Endothelial cell of umbilical vein (primary cell): ENCODE data around the gene FAS. TPM values are rescaled to one million over a fixed set of nuclear protein-coding genes. Genes with fewer than 3 reads are reported as not detected.

Experiments
- BruUV-seq: library from RNA; stranded (reverse); fragments of 400-500 nt; replicated peaks from 2 replicates; lab custom pipeline; 2021; lab: Mats Ljungman, UMichigan
- CTCF ChIA-PET: fragments of 300-600, 350-600 bp; sonication (Branson Sonifier 250); formaldehyde crosslinking; loops from one replicate; lab custom pipeline; 2021; ENCODE audit warnings: antibody characterized with exemption, inconsistent platforms; lab: Charles Lee
- POLR2A ChIA-PET: fragments of 300-600, 350-600 bp; sonication (Branson Sonifier 250); formaldehyde crosslinking; loops from one replicate; lab custom pipeline; 2021; ENCODE audit warnings: antibody characterized with exemption, inconsistent platforms; lab: Charles Lee
- DNase-seq: peaks from one replicate; pipeline ENCODE4 v3.0.0-alpha.2; 2011; ENCODE audit warnings: low read depth, low spot score
- FAIRE-seq: peaks from 2 replicates; lab custom pipeline; 2011; peaks lifted over from hg19 to GRCh38; lab: Jason Lieb, UNC
- H2AFZ ChIP-seq: 2 replicates; pipeline ENCODE4 v1.6.0; 2012; ENCODE audit warnings: low read depth, low read length, control low read depth, inconsistent platforms
- H3K27ac ChIP-seq: 2 replicates; pipeline ENCODE4 v1.5.1; 2011; ENCODE audit warnings: low read depth, mild to moderate bottlenecking, control low read depth, low read length, moderate library complexity; ENCODE audit not compliant: insufficient read depth
- H3K27me3 ChIP-seq, 2 experiments: 2 replicates each; pipeline versions ENCODE4 v1.6.0 to v1.6.1; 2011; ENCODE audit warnings: low read length in 2 of 2, mixed read lengths in 1 of 2; ENCODE audit not compliant: control insufficient read depth in 2 of 2, insufficient read depth in 2 of 2
- H3K36me3 ChIP-seq, 2 experiments: 2 replicates in 1 of 2; 3 replicates in 1 of 2; pipeline ENCODE4 v1.5.1; 2011; ENCODE audit warnings: low read length in 2 of 2, mild to moderate bottlenecking in 1 of 2, moderate library complexity in 1 of 2; ENCODE audit not compliant: control insufficient read depth in 2 of 2, insufficient read depth in 2 of 2; ENCODE audit errors: extremely low read depth in 1 of 2
- H3K4me1 ChIP-seq: 3 replicates; pipeline ENCODE4 v1.5.1; 2011; ENCODE audit warnings: mild to moderate bottlenecking, low read length; ENCODE audit not compliant: control insufficient read depth, insufficient read depth; ENCODE audit errors: extremely low read depth
- H3K4me2 ChIP-seq: 2 replicates; pipeline ENCODE4 v1.6.1; 2011; ENCODE audit warnings: low read length, control low read depth, mixed read lengths; ENCODE audit not compliant: insufficient read depth
- H3K4me3 ChIP-seq, 3 experiments: fragments of 200-600 bp in 1 of 3; sonication (generic), shearing (Covaris generic) in 1 of 3; replicated peaks in 1 of 3; 2 replicates each; pipeline ENCODE4 v1.5.1; 2011 to 2016; ENCODE audit warnings: control low read depth in 3 of 3, low read length in 3 of 3, mild to moderate bottlenecking in 2 of 3, inconsistent platforms in 1 of 3, low read depth in 1 of 3, moderate library complexity in 1 of 3; ENCODE audit not compliant: insufficient read depth in 1 of 3
- H3K79me2 ChIP-seq: 2 replicates; pipeline ENCODE4 v1.6.0; 2012; ENCODE audit warnings: low read length, inconsistent platforms; ENCODE audit not compliant: control insufficient read depth, insufficient read depth
- H3K9ac ChIP-seq: replicated peaks from 2 replicates; pipeline ENCODE3; 2011; ENCODE audit warnings: low read length, control low read depth; ENCODE audit not compliant: insufficient read depth; ENCODE audit errors: extremely low read depth
- H3K9me1 ChIP-seq: replicated peaks from 3 replicates; pipeline ENCODE4 v1.6.0; 2011; ENCODE audit warnings: mild to moderate bottlenecking, low read length; ENCODE audit not compliant: control insufficient read depth, insufficient read depth; ENCODE audit errors: extremely low read depth
- H3K9me3 ChIP-seq: replicated peaks from 2 replicates; pipeline ENCODE4 v1.5.1; 2012; ENCODE audit warnings: low read length, inconsistent platforms; ENCODE audit not compliant: control insufficient read depth, insufficient read depth
- H4K20me1 ChIP-seq: replicated peaks from 2 replicates; pipeline ENCODE3; 2011; ENCODE audit warnings: mild to moderate bottlenecking, low read length; ENCODE audit not compliant: control insufficient read depth, insufficient read depth; ENCODE audit errors: extremely low read depth
- CTCF ChIP-seq, 2 donors: IDR thresholded peaks; 1 replicate in 1 of 2; 2 replicates in 1 of 2; pipeline ENCODE4 v1.5.1; 2011; ENCODE audit warnings: low read length in 2 of 2, mild to moderate bottlenecking in 2 of 2, moderate library complexity in 2 of 2, control low read depth in 1 of 2, inconsistent platforms in 1 of 2, low read depth in 1 of 2; ENCODE audit not compliant: insufficient read depth in 1 of 2; ENCODE audit errors: extremely low read depth in 1 of 2
- EZH2 ChIP-seq: IDR thresholded peaks from 2 replicates; pipeline ENCODE4 v1.6.1; 2012; ENCODE audit warnings: borderline replicate concordance, low read depth, mild to moderate bottlenecking, moderate library complexity, low read length, inconsistent platforms; ENCODE audit not compliant: severe bottlenecking
- FOS ChIP-seq: IDR thresholded peaks from 2 replicates; pipeline ENCODE4 v1.6.1; 2011; ENCODE audit warnings: mild to moderate bottlenecking, low read length, moderate library complexity, borderline replicate concordance; ENCODE audit not compliant: insufficient read depth
- GATA2 ChIP-seq: IDR thresholded peaks from 2 replicates; pipeline ENCODE4 v1.7.0; 2011; ENCODE audit warnings: low read depth, mild to moderate bottlenecking, moderate library complexity, mixed read lengths, low read length; ENCODE audit not compliant: insufficient read length, insufficient read depth
- JUN ChIP-seq: IDR thresholded peaks from 2 replicates; pipeline ENCODE4 v1.6.1; 2011; ENCODE audit warnings: borderline replicate concordance, low read depth; ENCODE audit not compliant: insufficient read length, insufficient read depth
- MAX ChIP-seq: IDR thresholded peaks from 2 replicates; pipeline ENCODE4 v1.6.1; 2011; ENCODE audit not compliant: insufficient read depth, insufficient read length
- MYC ChIP-seq: IDR thresholded peaks from one replicate; pipeline ENCODE4 v1.6.1; 2011; ENCODE audit warnings: mild to moderate bottlenecking, low read depth, low read length
- POLR2A ChIP-seq: IDR thresholded peaks from 2 replicates; pipeline ENCODE4 v1.6.1; 2012; ENCODE audit warnings: low read depth, mild to moderate bottlenecking, control low read depth, low read length
- POLR2AphosphoS5 ChIP-seq: IDR thresholded peaks from 2 replicates; pipeline ENCODE4 v1.6.1; 2012; ENCODE audit warnings: low read depth, mild to moderate bottlenecking, control low read depth, low read length, moderate library complexity; ENCODE audit not compliant: insufficient read depth
- dilution Hi-C: fragments of 300-500 bp; cut with MboI; formaldehyde crosslinking; loops from one replicate; pipeline ENCODE4 v1.15.0; 2019; ENCODE audit warnings: low sequenced_read_pairs; ENCODE audit not compliant: extremely low pct_ligation_motif_present
- intact Hi-C: fragments of 100-400 bp; cut with micrococcal nuclease; formaldehyde crosslinking; loops from one replicate; pipeline ENCODE4 v1.10.0; 2022
- polyA plus RNA-seq, 4 experiments: library from polyadenylated mRNA; depleted of rRNA in 3 of 4; stranded (reverse) in 3 of 4; unstranded in 1 of 4; fragments of >200 nt; gene quantifications; 2 replicates each; pipeline versions ENCODE4 v1.2.1 to v1.2.3, GENCODE V29; 2011 to 2012; ENCODE audit warnings: missing spikeins in 1 of 4
- total RNA-seq: library from RNA; stranded (reverse); gene quantifications from 2 replicates; pipeline ENCODE4 v1.2.3, GENCODE V29; 2021

FAS gene
- total and polyA plus RNA-seq, 2 donors (not counting 3 experiments of a cell fraction or from before 2014, with no cell fraction given), result 2.0 to 6.1 TPM

GRCh38 chr10:88996927-88997326, 6.3 kb downstream of the FAS start:
- H3K9ac ChIP-seq, result no peak overlapping the region
- CTCF ChIA-PET, result interaction anchor here (1.2 to 4.0 kb wide), 3 partner anchors 10 to 221 kb away, joined by 4 to 14 read pairs (median 8); no protein-coding TSS in a partner anchor
- FAIRE-seq (no peak), DNase-seq (no peak)
- H3K79me2 ChIP-seq, result no peaks in the 10 kb centered on the region
- no TSS peak for BruUV-seq
- no peaks in the 10 kb centered on the region for H3K9me1 ChIP-seq
- dilution Hi-C loops (loop anchor here (25.0 kb wide), 1 partner anchor 215 kb away; the partner anchor contains the start of gene CH25H), intact Hi-C loops (no loop called here)
- H2AFZ ChIP-seq, result no peak overlapping the region
- peaks cover 6 to 12% of the 10 kb centered on the region in 2 experiments for H3K27me3 ChIP-seq
- H3K4me3 ChIP-seq, result no peak overlapping the region
- no peak for TF ChIP-seq MAX
- H4K20me1 ChIP-seq, result no peaks in the 10 kb centered on the region
- H3K9me3 ChIP-seq, result no peaks in the 10 kb centered on the region
- no peak overlapping the region for H3K4me2 ChIP-seq
- H3K27ac ChIP-seq, result no peak overlapping the region
- peaks cover 3% of the 10 kb centered on the region for H3K4me1 ChIP-seq
- POLR2A ChIA-PET, result no interaction called here
- no peaks in the 10 kb centered on the region for H3K36me3 ChIP-seq

- POLR2A ChIA-PET, result no interaction called here
- Histone ChIP-seq H3K79me2 (no peaks in the 10 kb centered on the region), H3K9me3 (no peaks in the 10 kb centered on the region), H3K4me3 (no peak overlapping the region), H3K9ac (no peak overlapping the region), H3K4me2 (no peak overlapping the region), H2AFZ (no peak overlapping the region), H3K36me3 (no peaks in the 10 kb centered on the region), H3K27ac (no peak overlapping the region), H3K27me3 (peaks cover 0 to 8% of the 10 kb centered on the region in 2 experiments), H3K9me1 (no peaks in the 10 kb centered on the region), H4K20me1 (no peaks in the 10 kb centered on the region), H3K4me1 (peaks cover 14% of the 10 kb centered on the region)
- no peak for FAIRE-seq
- no TSS peak for BruUV-seq
- no peak for DNase-seq
- TF ChIP-seq EZH2 (no peak), GATA2 (no peak), POLR2A (no peak), JUN (no peak), MYC (no peak), MAX (no peak), POLR2AphosphoS5 (no peak), CTCF (IDR thresholded peaks at IDR 0.05; ENCODE audit: extremely low read depth in 1 of 2, insufficient read depth in 1 of 2, low read depth in 1 of 2, low read length in 2 of 2) (no peak), FOS (no peak)
- intact Hi-C loops, result no loop called here
- CTCF ChIA-PET, result interaction anchor here (2.3 kb wide), 1 partner anchor 12 kb away, joined by 8 read pairs; no protein-coding TSS in a partner anchor
- dilution Hi-C loops, result loop anchor here (25.0 kb wide), 1 partner anchor 213 kb away; the partner anchor contains the start of gene CH25H
Measured at GRCh38 chr10:88999625-89000024, 9.0 kb downstream of the FAS start.
